ENCODE data around the gene LKAAEAR1. TPM values are rescaled to one million over a fixed set of nuclear protein-coding genes. Genes with fewer than 3 reads are reported as not detected.

Gene LKAAEAR1
- total RNA-seq, 6 donors from 2014 or later = 1.3 to 7.8 (median 4.9) TPM; not detected in 2

DNA sequence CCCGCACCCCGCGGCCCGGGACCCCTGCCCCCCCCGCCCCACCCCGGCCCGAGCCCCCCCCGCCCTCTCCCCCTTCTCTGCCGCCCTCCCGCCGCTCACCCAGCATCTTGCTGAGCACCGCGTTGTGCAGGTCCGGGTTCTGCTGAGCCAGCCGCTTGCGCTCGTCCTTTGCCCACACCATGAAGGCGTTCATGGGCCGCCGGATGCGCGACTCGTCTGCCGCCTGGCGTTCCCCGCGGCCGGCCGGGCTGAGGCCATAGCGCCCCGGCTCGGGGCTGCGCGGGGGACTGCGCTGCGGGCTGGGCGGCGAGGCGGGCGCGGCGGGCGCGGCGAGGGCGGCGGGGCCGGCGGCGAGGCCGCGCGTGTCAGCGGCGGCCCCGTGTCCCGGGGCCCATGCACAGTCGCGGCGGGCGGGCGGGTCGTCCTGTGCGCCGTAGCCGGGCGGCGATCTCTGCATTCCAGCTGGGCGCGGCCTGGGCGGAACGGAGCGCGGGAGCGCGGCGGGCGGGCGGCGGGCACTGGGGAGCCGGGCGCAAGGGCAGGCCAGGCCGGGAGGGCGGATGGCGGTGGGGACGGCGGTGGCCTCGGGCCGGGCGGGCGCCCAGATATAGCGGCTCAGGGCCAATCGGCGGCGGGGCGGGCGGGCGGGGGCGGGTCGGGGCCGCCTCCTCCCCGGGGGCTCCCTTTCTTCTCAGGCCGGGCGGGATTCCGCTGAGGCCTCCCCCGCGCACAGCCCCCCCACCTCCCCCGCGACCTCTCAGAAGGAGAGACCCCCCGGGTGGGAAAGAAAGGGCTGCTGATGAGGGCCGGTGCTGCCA is 34.9 kb downstream of the LKAAEAR1 start, which contains the start of gene SOX18:
Gene SOX18, minus strand, starts transcription at position 580 of the 818 bp plus-strand sequence. Its CDS starts 123 bp downstream, at position 457.
- no peaks in the 10 kb centered on the region for H3K9me3 ChIP-seq
- WGBS, 2 donors = 1% methylated on average over 33 of the region's 111 CpGs; no CpG with 5 or more reads in 1 of the 2 donors
- H3K4me3 ChIP-seq = peak within 1 kb of the TSS; percentile 32 to 66 (median 46)
- H3K36me3 ChIP-seq = peaks cover 0 to 17% (median 7%) of the 10 kb centered on the region in 4 donors
- H3K27ac ChIP-seq = peak within 1 kb of the TSS; percentile 81 to 90 (median 88)
- DNase-seq = peak in 1 of 2 donors; percentile 90
- no peak for ATAC-seq (ENCODE audit: low FRiP score in 2 of 2)
- peaks cover 0 to 33% (median 13%) of the 10 kb centered on the region in 4 donors for H3K27me3 ChIP-seq
- peaks cover 15 to 63% (median 38%) of the 10 kb centered on the region in 4 donors for H3K4me1 ChIP-seq
- TF ChIP-seq POLR2A (IDR thresholded peaks at IDR 0.05) = peak in 1 of 4 donors; percentile 24
- TF ChIP-seq, protein P1, sequence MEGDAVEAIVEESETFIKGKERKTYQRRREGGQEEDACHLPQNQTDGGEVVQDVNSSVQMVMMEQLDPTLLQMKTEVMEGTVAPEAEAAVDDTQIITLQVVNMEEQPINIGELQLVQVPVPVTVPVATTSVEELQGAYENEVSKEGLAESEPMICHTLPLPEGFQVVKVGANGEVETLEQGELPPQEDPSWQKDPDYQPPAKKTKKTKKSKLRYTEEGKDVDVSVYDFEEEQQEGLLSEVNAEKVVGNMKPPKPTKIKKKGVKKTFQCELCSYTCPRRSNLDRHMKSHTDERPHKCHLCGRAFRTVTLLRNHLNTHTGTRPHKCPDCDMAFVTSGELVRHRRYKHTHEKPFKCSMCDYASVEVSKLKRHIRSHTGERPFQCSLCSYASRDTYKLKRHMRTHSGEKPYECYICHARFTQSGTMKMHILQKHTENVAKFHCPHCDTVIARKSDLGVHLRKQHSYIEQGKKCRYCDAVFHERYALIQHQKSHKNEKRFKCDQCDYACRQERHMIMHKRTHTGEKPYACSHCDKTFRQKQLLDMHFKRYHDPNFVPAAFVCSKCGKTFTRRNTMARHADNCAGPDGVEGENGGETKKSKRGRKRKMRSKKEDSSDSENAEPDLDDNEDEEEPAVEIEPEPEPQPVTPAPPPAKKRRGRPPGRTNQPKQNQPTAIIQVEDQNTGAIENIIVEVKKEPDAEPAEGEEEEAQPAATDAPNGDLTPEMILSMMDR (IDR thresholded peaks at IDR 0.05) = no peak
- peak in 1 of 2 donors; percentile 51 for TF ChIP-seq POLR2AphosphoS5 (IDR thresholded peaks at IDR 0.05)
- no peak for TF ChIP-seq EP300 (IDR thresholded peaks at IDR 0.05)

DNA sequence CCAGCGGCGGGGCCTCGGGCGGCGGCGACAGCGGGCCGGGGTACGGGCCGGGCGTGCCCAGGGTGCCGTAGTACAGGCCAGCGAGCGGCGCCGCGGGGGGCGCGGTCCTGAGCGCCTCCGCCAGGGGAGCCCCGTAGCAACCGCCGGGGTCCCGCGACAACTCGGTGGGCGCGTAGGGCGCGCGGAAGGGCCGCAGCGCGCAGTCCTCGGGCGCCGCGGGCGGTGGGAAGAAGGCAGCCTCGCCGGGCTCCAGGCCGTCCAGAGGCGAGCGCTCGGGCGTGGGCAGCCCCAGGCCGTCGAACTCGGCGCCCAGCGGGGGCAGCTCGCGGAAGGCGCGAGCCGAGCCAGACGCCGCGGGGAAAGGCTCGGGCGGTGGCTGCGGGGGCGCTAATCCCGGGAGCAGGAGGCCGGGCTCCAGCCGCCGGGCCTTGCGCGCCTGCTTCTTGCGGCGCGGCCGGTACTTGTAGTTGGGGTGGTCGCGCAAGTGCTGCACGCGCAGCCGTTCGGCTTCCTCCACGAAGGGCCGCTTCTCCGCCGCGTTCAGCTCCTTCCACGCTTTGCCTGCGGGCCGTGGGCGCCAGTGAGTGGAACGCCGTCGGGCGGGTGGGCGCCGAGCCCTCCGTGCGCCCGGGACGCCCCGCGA is 35.7 kb downstream of the LKAAEAR1 start:
- no peak for TF ChIP-seq POLR2AphosphoS5 (IDR thresholded peaks at IDR 0.05)
- TF ChIP-seq, protein P1 (IDR thresholded peaks at IDR 0.05) = peak in 1 of 6 experiments; percentile 11
- peaks cover 14 to 62% (median 35%) of the 10 kb centered on the region in 4 donors for H3K4me1 ChIP-seq
- DNase-seq (peak in 1 of 2 donors; percentile 85), ATAC-seq (ENCODE audit: low FRiP score in 2 of 2) (no peak)
- H3K4me3 ChIP-seq = peak overlapping the region; percentile 32 to 66 (median 46)
- WGBS, 2 donors = 29 to 35% methylated on average over 7 to 24 of the region's 101 CpGs
- peaks cover 0 to 17% (median 7%) of the 10 kb centered on the region in 4 donors for H3K36me3 ChIP-seq
- H3K9me3 ChIP-seq = no peaks in the 10 kb centered on the region
- H3K27ac ChIP-seq = peak overlapping the region; percentile 53 to 88 (median 60)
- peaks cover 0 to 33% (median 13%) of the 10 kb centered on the region in 4 donors for H3K27me3 ChIP-seq

DNA sequence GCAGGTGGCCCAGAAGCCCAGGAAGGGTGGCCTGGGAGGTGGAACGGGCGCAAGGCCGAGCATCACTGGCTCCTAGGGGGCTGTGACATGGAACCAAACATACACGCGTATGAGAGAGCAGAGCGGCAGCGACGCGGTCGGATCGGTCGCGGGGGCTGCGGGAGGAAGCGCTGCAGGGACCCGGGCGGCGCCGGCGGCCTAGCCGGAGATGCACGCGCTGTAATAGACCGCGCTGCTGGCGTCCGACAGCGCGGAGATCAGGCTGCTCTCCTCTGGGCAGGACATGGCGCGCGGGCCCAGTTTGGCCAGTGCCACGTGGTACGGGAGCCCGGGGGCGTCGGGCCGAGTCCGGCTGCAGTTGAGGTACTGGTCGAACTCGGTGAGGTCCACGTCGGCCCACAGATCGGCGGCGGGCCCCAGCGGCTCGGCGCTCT is 36.2 kb downstream of the LKAAEAR1 start:
- H3K27ac ChIP-seq = peak overlapping the region; percentile 53 to 88 (median 60)

DNA sequence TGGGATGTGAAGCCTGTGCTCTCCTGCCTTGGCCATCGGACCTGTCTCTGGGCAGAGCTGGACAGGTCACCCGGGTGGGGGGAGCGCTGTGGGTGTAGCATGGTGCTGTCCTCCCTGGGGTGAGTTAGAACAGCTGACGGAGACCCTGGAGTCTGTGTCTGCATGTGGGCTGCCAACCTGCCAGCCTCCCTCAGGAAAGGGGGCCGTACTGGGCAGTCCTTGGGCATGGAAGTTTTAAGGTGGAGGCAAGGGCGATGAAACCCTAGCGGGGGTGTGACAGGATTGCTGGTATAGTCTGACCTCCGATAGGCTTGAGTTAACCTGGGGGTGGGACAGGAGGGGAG is 37.2 kb downstream of the LKAAEAR1 start:
- no peak for DNase-seq
- Histone ChIP-seq H3K36me3 (peaks cover 0 to 17% (median 7%) of the 10 kb centered on the region in 4 donors), H3K4me1 (peaks cover 13 to 52% (median 27%) of the 10 kb centered on the region in 4 donors), H3K27me3 (peaks cover 0 to 38% (median 14%) of the 10 kb centered on the region in 4 donors), H3K9me3 (no peaks in the 10 kb centered on the region), H3K4me3 (peak overlapping the region; percentile 15 to 66 (median 46)), H3K27ac (peak overlapping the region; percentile 35 to 88 (median 54))
- no peak for ATAC-seq (ENCODE audit: low FRiP score in 2 of 2)
- WGBS, 2 donors = 73 to 79% methylated on average over 7 to 8 of the region's 8 CpGs
- TF ChIP-seq POLR2AphosphoS5 (IDR thresholded peaks at IDR 0.05) (no peak), POLR2A (IDR thresholded peaks at IDR 0.05) (no peak), EP300 (IDR thresholded peaks at IDR 0.05) (no peak)
- TF ChIP-seq, protein P1 (IDR thresholded peaks at IDR 0.05) = no peak

More for the DNA sequence above, 36.2 kb downstream of the LKAAEAR1 start:
- DNase-seq (peak in 1 of 2 donors; percentile 82), ATAC-seq (ENCODE audit: low FRiP score in 2 of 2) (no peak)
- WGBS, 2 donors = 32 to 57% methylated on average over 27 to 30 of the region's 49 CpGs
- Histone ChIP-seq H3K9me3 (no peaks in the 10 kb centered on the region), H3K4me1 (peaks cover 9 to 56% (median 30%) of the 10 kb centered on the region in 4 donors), H3K27me3 (peaks cover 0 to 33% (median 13%) of the 10 kb centered on the region in 4 donors), H3K4me3 (peak overlapping the region; percentile 26 to 66 (median 46)), H3K36me3 (peaks cover 0 to 17% (median 7%) of the 10 kb centered on the region in 4 donors)
- TF ChIP-seq, protein P1 (IDR thresholded peaks at IDR 0.05) = no peak
- TF ChIP-seq POLR2A (IDR thresholded peaks at IDR 0.05) = no peak
- TF ChIP-seq EP300 (IDR thresholded peaks at IDR 0.05) = no peak
- TF ChIP-seq POLR2AphosphoS5 (IDR thresholded peaks at IDR 0.05) = no peak
